Fibroblast of skin of scalp (primary cell): ENCODE results near the gene SDF2L1.

Experiments
- DNase-seq: peaks from one replicate; pipeline ENCODE4 v3.0.0-alpha.2; 2013

SDF2L1 gene

DNA sequence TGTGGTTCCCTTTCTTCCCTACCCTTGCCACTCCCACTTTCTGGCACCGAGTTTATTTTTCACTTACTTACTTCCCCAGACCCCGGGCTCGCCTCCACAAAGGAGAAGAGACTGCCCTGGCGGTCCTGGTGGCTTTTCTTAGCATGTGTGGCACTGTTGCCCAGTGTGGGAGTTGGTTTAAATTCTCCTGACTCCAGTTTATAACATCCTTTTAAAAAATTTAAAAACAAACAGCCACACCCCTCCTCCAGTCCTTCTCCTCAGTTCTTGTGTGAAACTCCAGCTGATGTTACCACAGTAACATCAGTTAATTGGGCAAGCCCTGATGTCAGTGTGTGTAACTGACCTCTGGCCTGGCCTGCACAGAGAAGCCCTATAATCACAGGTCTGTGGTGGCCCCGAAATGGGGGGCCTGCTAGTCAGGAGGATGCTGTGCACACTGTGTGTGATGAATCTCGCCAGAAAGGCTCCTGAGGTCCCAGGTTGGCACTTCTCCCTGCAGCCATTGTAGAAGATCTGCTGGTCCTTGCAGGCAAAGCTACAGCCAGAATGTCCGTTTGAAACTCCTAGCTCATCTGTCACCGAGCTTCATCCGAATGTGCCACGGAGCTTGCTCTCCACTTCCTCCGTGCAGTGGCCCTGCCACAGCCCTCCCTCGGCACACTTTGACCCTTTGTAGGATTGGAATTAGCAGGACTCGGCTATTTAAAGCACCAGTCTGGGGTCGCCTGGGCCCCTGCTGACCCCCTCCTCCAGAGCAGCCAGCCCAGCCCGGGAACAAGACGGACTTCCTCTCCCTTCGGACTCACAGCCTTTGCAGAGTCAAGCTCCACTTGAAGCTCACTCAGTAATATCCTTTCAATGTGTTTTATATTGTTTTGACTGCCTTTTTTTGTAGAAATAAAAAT lies 19.8 kb upstream of the SDF2L1 start:
- no peak for DNase-seq

DNA sequence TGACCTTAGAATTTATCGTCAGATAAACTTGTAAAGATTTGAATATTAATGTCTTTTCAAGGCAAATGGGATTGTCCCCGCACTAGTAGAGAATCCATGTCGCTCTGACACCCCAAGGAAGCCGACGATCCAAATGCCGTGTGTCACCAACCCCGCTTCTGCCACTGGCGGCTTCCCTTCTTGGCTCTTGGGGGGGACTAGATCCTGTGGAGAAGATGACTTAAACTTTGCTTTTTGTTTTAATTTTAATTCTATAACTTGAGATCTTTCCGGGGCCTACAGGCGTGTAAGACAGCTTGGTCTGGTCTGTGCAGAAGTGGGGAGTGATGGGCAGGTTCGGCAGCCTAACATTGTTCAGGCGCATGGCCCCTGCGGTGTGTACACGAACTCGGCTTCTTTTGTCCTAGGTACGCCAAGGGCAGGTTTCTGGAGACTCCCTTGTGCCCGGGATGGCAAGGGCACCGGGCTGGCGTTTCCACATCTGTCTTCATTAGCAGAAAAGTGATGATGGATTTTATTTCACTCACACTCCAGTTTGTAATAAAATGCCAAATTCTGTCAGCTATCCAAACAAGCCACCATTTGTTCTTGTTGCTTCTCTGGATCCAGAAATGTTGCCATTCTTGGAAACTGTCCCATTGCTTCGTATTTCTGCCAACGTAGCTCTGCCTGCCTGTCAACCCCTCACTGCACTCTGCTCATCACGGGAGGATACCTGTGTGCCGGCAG lies 19.0 kb upstream of the SDF2L1 start:
- DNase-seq: no peak

DNA sequence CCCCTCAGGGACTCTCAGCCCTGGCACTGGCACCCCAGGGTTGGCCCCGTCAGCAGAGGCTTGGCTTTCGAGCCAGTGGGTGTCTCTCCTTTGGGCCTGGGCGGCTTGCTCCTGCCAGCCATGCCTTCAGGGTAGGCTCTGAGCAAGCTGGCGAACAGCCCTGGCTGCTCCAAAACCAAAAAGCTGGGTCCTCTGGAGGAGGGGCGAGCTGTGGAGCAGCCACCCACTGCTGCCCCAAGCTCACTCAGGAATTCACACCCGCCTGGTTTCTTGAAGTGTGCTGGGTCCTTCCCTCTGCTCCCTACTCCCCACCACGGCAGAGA lies 18.5 kb upstream of the SDF2L1 start:
- no peak for DNase-seq

DNA sequence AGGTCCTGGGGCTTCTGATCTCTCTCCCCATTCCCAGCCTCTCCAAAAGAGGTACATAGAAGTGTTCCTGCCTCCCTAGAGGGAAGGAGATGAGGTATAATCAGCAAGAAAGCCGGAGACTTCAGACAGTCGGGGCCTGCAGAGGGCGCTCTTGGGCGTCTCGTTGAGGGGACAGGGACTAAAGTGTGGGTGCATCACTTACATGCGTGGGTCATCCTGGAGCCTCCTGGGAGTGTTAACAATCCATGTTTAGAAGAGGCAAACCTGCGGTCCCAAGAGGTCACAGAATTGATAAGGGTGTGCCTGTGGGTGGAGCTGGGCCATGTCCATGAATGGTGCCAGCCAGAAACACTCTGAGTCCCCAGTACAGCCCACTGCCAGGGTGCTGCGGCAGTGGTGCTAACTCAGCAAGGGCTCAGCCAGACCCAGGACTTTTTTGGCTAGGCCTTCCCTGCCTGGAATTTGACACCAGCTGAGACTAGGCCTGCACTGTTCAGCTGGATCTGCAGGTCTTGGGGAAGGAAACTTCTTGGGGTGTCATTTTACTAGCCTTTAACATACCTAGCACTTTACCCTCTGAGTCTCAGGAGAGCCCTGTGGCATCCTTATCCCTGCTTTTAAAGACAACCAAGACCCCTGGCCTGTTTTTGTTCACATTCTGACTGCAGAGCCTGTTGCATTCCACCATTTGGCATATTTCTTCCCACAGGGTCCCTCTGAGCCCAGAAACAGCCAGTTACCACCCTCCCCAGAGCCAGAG lies 17.8 kb upstream of the SDF2L1 start:
- no peak for DNase-seq

DNA sequence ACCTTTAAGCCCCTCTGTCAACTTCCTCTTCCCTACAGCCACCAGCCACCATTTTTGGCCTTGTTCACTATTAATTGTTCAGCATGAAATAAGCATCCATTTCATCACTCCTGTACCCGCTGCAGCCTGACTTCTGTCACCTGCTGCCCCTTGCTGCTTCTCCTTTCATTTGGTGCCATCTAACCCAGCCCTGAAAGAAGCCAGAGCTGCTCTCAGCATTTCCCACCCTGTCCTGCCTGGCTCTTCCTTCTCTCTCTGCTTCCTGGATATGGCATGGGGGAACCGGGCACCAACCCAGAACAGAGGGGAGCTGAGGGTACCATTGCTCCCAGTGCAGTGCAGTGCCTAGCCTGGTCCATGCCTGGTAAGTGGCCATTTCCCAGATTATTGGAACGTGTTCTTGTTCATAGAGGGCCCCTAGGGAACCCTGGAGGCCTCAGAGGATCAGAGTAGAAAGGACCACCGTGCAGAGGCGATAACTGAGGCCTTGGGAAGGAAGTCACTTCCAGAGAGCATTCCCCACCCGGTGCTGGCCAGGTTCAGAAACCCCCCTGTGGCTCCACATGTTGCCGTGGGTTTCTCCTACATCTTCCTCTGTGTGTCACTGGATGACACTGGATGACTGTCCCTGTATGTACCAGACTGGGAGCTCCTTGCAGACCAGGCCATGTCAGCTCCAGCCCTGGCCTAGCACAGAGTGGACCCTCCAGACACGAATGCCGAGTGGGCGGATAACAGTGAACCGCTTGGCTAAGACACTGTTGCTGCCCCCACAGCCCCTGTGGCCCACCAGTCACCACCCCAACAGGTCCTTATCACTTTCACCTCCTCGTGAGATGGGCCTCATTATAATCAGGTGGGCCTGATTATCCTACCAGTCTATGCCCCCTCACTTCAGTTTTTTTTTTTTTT lies 17.0 kb upstream of the SDF2L1 start:
- DNase-seq: no peak

DNA sequence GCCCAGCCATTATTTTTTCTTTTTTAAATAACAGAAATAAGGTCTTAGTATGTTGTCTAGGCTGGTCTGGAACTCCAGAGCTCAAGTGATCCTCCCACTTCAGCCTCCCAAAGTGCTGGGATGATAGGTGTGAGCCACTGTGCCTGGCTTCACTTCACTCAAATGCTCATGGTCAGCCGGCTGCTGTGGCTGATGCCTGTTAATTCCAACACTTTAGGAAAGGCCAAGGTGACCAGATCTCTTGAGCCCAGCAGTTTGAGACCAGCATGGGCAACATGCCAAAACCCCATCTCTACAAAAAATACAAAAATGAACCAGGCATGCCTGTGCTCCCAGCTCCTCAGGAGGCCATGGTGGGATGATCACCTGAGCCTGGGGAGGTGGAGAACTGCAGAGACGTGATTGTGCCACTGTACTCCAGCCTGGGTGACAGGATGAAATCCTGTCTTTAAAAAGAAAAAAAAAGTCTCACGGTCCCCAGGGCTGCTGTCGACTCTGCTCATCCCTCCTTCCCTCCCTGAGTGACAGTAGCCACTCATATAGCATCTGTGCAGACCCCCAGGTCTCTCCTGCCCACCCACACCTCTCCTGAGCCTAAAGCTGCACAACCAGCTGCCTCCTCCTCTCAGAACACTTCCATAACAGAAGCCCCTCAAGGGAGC lies 15.9 kb upstream of the SDF2L1 start:
- no peak for DNase-seq

DNA sequence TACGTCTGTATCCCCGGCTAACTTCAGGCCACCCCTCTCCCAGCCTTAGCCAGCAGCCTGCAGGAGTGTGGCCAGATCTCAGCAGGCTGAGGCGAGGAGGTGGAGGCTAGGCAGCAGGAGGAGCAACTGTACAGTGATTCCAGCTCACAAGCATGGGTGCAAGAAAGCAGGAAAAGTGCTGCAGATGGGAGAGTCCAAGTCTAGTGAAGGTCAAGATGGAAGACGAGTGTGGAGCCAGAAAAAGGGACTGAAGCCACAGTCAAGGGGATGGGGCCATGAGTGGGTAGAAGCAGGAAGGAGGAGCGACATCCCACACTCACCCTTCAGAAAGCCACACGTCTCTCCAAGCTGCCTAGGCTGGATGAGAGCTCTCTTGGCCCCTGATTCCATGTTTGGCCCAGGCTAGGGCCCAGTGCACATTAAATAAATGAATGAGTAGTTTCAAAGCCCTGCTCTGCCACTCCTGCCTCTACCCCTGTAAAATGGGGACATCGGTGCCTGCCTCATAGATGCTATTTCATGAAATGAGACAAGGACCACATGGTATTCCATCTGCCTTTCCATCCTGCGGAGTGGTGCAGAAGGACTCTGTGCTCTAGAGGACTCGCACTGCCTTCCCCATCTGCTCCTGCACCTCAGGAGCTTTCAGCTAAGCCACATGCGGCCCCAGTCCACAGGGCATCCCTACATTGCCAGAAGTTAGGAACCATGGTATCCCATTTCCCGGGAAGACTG lies 15.2 kb upstream of the SDF2L1 start:
- no peak for DNase-seq

DNA sequence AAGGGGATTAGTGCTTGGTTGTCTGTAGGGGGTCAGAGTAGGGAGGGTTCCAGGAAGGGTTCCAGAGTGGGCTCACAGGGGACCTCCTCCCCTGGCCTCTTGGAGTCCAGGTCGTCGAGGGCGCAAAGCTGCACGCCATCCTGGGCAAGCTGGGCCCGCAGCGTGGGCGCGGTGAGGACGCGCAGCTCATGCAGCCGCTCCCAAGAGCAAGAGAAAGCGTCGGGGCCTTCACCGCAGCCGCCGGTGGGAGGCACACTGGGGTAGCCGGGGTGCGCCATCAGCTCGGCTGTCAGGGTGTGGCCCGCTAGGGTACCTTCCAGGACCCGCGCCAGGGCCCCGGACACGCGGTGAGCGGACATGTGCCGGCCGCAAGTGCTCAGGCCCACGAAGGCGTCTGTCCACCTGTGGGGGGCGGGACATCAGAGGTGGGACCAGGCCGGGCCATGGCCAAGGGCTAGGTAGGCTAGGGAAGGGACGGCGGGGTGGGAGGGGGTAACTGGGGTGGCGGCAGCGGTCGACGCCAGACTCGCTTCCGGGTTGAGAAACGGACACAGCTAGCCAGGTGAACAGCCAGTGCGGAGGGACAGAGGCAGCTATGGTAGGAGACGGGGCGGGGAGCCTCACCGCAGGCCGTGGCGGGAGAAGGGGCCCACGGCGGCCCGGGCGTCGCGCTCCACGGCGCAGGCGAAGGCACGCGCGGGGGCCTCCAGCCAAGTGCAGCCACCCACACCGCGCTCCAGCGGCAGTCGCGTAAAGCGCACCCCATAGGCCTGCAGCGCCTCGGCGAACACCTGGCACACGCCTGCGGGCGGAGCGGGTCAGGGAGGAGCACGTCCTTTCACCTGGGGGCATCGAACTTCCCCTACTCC lies 13.5 kb upstream of the SDF2L1 start:
- no peak for DNase-seq

DNA sequence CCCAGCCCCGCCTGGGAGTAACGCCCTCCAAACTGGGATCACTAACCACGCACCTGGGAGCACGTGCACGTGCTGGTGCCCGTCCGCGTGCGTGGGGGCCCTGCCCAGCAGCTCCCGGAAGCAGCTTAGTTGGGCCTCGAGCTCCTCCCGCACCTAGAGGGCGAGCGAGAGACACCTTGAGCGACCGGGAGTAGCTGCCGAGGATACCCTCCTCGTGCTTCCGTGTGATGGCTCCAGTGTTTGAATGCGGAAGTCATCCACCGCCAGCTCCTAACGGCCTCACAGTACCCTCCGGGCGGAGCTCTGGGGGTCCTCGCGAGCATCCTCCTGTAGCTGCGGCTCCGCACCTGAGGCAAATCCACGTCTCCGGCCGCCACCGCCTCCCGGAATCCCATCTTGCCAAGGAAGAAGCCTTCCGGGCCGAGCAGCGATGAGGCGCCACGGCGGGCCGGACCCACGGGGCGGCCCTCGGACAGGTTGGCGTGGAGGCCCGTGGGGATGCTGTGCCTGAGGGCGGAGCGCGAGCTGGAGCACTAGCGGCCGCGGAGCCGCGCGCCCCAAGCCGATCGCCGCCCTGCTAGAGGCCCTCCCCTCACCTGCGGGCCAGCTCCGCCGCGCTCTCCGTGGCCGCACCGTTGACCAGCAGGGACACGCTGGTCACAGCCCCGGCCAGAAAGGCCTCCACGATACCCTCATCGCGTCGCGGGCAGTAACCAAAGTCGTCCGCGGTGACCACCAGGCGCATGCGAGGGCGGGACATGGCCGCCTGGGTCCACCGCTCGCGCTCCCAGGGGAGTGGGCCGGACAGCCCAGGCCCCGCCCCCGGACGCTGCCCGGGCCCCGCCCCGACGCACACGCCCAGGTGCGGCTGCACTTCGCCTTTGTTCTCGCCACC lies 12.6 kb upstream of the SDF2L1 start, which contains the start of gene YDJC:
YDJC (minus strand) TSS at position 768 of the 895 bp plus-strand sequence; CDS start at position 760, 8 bp downstream.
- DNase-seq: peak; percentile 91

DNA sequence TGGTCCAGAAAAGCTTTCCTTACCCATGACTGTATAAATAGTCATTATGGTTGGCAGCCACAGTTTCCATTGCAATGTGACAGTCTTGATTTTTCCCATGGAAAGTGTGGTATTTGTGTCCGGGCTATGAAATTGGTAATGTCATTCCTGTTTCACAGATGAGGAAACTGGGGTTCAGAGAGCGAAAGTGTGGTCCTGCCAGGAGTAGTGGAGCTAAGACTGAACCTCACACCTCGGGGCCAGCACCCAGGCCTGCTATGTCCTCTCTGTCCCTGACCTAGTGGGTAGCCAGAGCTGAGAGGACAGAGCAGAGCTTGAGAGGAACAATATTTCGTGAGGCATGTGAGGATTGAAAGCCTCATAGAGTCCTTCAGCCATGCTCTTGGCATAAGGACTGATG lies 11.1 kb upstream of the SDF2L1 start:
- DNase-seq: no peak

DNA sequence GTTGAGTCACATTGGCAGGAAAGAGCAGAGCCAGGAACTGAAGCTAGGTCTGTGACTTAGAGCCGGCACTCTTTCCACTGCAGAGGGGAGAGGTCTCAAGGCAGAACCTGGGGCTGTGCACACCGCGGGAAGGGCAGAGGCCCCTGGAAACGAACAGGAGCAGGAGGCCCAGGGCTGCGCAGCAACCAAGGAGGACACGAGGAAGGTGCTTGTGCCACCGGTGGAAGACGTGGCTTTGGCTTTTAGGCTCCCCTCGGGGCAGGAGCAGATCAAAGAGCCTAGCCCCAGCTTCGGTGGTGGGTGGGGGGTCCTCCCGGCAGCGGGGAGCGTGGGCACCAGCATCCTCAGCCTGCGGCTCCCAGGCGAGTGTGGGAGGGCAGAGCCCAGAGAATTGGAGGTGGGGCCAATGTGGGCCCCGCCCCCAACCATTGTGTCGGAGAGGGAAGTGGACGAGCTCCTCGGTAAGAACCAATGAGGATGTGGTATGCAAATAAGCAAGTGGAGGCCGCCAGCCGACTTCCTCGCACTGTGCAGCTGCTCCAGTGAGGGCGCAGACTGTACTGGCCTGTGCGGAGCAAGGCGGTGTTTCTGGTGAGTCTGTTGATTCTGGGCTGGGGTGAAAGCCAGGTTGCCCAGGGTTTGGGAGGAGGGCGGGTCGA lies 9.7 kb upstream of the SDF2L1 start, which contains the start of gene CCDC116:
CCDC116 (plus strand) TSS at position 524 of the 659 bp plus-strand sequence. CDS start 422 bp downstream, outside the sequence.
- DNase-seq: peak; percentile 9

DNA sequence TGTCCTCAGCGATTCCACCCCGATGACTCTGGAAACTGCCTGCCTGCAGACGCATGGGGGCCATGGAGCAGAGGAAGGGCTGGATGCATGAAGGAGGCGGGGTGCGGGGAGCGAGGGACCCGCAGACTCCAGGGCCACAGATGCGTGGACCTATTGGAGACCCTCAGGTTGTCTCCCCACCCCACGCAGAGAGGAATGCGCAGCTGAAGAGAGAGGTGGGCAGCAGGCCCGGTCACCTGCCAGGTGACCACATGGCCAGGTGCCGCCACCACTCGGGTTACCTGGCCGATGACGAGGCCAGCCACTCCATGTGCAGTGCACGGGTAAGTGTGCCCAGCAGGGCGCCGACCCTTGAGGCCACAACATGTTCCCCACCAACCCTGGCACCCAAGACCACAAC lies 9.2 kb upstream of the SDF2L1 start:
- DNase-seq: no peak

DNA sequence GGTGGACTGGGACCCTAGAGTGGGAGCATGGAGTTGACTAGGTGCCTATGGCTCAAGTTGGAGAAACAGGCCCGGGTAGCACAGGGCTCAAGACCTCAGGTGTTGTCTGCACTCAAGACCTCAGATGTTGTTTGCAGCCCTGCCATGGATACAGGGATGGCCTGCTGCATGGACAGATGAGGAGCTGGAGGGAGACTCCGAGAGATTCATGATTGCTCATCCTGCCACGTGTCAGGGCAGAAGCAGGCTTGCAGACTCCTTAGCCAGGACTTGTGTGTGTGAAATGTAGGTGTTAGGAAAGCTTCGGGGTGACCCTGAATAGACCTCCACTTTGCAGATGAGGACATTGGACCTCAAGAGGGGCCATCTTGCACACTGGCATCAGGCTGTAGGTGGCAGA lies 8.6 kb upstream of the SDF2L1 start:
- no peak for DNase-seq

DNA sequence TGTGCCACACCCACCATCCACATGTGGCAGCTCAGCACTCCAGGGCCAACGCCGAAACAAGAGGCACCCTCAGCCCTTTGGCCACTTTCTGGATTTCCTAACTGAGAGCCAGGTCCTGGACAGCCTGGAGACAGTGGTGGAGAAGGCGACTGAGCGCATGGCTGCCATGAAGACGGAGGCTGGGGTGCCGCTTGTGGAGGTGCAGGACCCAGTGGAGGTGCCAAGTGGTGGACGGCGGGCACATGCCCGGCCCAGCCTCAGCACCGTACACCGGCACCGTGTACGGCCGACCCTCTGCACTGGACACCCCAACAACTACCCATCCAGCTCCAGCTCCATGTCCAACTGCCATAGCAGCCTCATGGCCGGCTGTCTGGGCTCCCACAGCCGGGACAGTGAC lies 8.0 kb upstream of the SDF2L1 start:
- no peak for DNase-seq

DNA sequence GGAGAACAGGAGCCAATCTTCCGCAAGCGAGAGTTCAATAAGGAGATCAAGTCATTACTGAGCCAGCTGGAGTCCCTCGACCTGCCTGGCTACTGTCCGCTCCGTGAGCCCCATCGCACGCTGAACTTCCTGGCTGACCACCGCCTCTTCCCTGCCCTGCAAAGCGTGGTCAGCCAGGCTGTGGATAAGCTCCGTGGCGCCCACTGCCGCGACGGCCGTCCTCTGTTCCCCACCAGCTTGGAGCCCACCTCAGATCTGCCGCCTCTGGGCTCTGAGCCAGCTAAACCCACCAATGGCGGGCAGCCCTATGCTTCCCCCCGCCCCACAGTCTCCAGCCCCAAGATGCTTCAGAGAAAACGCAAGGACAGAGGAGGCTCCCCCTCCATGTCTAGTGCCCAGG lies 7.3 kb upstream of the SDF2L1 start:
- DNase-seq: no peak

DNA sequence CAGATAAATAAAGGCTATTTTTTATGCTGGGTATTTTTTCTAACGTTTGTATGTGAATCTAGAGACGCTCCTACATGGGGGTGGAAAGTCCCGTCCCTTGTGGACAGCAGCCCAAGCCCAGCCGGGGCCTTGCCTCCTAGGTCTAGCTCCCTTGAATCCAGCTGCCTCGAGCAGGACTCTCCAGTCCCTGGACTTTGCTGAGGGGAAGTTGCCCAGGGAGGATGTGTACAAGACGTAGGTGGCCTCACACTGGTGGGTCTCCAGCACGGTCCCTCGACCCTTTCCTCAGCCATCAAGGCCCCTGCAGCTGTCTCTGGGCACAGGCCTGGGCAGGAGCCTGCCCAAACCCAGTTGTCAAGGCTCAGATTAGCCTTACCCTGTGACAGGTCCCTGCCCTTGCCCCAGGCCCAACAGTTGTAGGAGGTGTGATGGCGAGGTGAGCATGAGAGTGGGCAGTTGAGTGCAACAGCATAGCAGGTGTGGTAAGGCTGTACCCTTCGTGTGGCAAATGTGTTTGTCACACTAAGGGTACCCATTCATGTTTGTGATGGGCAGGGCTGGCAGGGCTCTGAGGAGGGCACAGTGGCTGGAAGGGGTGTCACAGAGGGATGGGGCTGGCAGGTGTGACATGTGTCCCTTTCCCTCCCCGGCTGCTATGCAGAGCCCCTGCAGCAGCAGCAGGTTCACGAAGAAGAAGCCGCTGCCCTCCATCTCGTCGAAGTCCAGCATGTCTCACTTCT lies 6.2 kb upstream of the SDF2L1 start:
- no peak for DNase-seq

DNA sequence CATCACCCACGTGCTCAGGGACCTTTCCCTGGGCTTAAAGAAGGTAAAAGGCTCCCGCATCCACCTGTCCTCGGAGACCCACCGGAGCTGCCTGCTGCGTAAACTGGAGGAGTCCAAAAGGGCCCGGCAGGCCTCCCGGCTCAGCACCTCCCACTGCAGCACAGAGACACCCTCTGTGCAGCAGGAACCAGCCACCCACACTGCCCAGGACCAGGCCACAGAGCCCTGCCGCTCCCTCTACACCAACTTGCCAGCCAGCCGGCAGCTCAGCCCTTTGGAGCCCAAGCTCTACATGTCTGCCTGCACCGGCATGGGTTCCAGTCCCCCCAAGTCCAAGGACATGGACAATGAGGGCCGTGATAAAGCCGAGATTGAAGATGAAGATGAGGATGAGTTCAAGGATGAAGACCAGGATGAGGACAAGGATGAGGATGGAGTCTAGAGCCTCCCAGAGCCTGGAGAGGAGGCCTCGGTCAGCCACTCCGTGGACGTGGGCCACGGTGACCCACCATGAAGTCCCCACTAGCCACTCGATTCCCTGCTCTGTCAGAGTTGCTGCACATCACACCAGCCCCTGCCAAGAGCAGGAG lies 5.4 kb upstream of the SDF2L1 start:
- no peak for DNase-seq
